ENCODE measurements around the gene EIF4B. TPM values are rescaled to one million over a fixed set of nuclear protein-coding genes. Genes with fewer than 3 reads are reported as not detected.

EIF4B gene
- total RNA-seq, 1 experiment from 2014 or later, result 713 TPM

GRCh38 chr12:53065470-53065869 is 59.2 kb downstream of the EIF4B start:
- Histone ChIP-seq H4K8ac (replicated peaks; ENCODE audit: insufficient read length, low read depth, low read length) (no peak overlapping the region), H2AK5ac (ENCODE audit: insufficient read length, low read length) (no peak overlapping the region), H2BK20ac (ENCODE audit: low read depth, low read length, poor library complexity, severe bottlenecking) (no peak overlapping the region), H3T11ph (ENCODE audit: low read length) (no peak overlapping the region), H3K4me1 (ENCODE audit: insufficient read depth, low read length) (peaks cover 3% of the 10 kb centered on the region; the same call in 1 of the 2 replicates), H3K23ac (ENCODE audit: insufficient read length, low read depth, low read length) (no peak overlapping the region), H3K79me1 (ENCODE audit: insufficient read depth, low read depth, low read length, poor library complexity, severe bottlenecking) (no peaks in the 10 kb centered on the region), H4K91ac (ENCODE audit: insufficient read length, low read depth, low read length) (no peak overlapping the region), H2BK12ac (ENCODE audit: insufficient read length, low read depth, low read length) (no peak overlapping the region), H3K9me3 (ENCODE audit: control insufficient read depth, low read depth, low read length) (no peaks in the 10 kb centered on the region), H2AFZ (ENCODE audit: low read length) (no peak overlapping the region), H3K27me3 (ENCODE audit: insufficient read depth, low read length) (peaks cover 2% of the 10 kb centered on the region; the same call in 1 of the 2 replicates), H4K20me1 (ENCODE audit: control insufficient read depth, insufficient read depth, insufficient read length) (no peaks in the 10 kb centered on the region), H3K79me2 (ENCODE audit: insufficient read depth, low read length) (no peaks in the 10 kb centered on the region), H3K18ac (ENCODE audit: insufficient read length, low read depth, low read length) (no peak overlapping the region), H2BK5ac (ENCODE audit: insufficient read length, low read length) (no peak overlapping the region), H3K4me2 (ENCODE audit: insufficient read depth, insufficient read length, low read length) (no peak overlapping the region), H3K56ac (ENCODE audit: insufficient read length, low read depth, low read length) (no peak overlapping the region), H3K9ac (ENCODE audit: extremely low read depth, insufficient read length, low read length) (no peak overlapping the region), H3K27ac (ENCODE audit: insufficient read length, low read depth, low read length) (no peak overlapping the region), H3K14ac (ENCODE audit: insufficient read depth, low read length) (no peak overlapping the region), H4K5ac (ENCODE audit: insufficient read length, low read depth, low read length) (no peak overlapping the region), H2BK120ac (ENCODE audit: low read depth, low read length, poor library complexity, severe bottlenecking) (no peak overlapping the region), H2BK15ac (ENCODE audit: low read depth, low read length) (no peak overlapping the region), H3K23me2 (ENCODE audit: insufficient read length, low read depth, low read length, poor library complexity, severe bottlenecking) (no peaks in the 10 kb centered on the region), H3K4ac (ENCODE audit: low read depth, low read length) (no peak overlapping the region)
- no peak overlapping the region for H3K27ac Mint-ChIP-seq
- no peaks in the 10 kb centered on the region for H3K9me3 Mint-ChIP-seq
- no peak for DNase-seq
- H3K36me3 Mint-ChIP-seq (ENCODE audit: insufficient read depth in 1 of 3, low read depth in 3 of 3), result peaks cover 2 to 8% (median 4%) of the 10 kb centered on the region in 3 experiments; a peak in 4 of 7 replicates
- no CpG with 5 or more reads among the region's 7 CpGs for WGBS (ENCODE audit: extremely low coverage, insufficient read length, low lambda C conversion rate)
- H3K4me1 Mint-ChIP-seq, result peaks cover 32 to 33% of the 10 kb centered on the region in 2 experiments
- TF ChIP-seq CTCF (conservative IDR thresholded peaks at IDR 0.05), result no peak
- H3K27me3 Mint-ChIP-seq (ENCODE audit: low read depth), result peaks cover 27% of the 10 kb centered on the region
- H3K4me3 Mint-ChIP-seq, result no peak overlapping the region
